NCI-H524 treated with DMSO at 0.1 percent for 48 hours (cell line): ENCODE measurements around the gene ARHGAP42.
"Not testable (repeated sequence)": the region's sequence is repeated elsewhere in the genome, so short reads cannot be mapped to it uniquely, and the experiment has no call there.

Experiments
- DNase-seq: peaks from one replicate; lab custom pipeline; 2025; lab: John Stamatoyannopoulos, UW

ARHGAP42 gene

GRCh38 chr11:100872951-100873740 is 186.1 kb downstream of the ARHGAP42 start:
- DNase-seq: no peak

GRCh38 chr11:100874203-100874602 is 187.1 kb downstream of the ARHGAP42 start:
- DNase-seq: no peak

GRCh38 chr11:100875521-100875869 is 188.4 kb downstream of the ARHGAP42 start:
- DNase-seq: no peak

GRCh38 chr11:100876815-100877520 is 189.9 kb downstream of the ARHGAP42 start:
- DNase-seq: no peak

GRCh38 chr11:100878474-100878873 is 191.4 kb downstream of the ARHGAP42 start:
- DNase-seq: no peak

GRCh38 chr11:100882957-100883356 is 195.9 kb downstream of the ARHGAP42 start:
- DNase-seq: no peak

- no peak for DNase-seq
Measured at GRCh38 chr11:100883830-100884229, 196.7 kb downstream of the ARHGAP42 start.

GRCh38 chr11:100887659-100888058 is 200.6 kb downstream of the ARHGAP42 start:
- DNase-seq: no peak

- no peak for DNase-seq
Measured at GRCh38 chr11:100888836-100889235, 201.7 kb downstream of the ARHGAP42 start.

- no peak for DNase-seq
Measured at GRCh38 chr11:100889758-100890157, 202.7 kb downstream of the ARHGAP42 start.

- DNase-seq: no peak
Measured at GRCh38 chr11:100890789-100891188, 203.7 kb downstream of the ARHGAP42 start.

GRCh38 chr11:100892886-100893285 is 205.8 kb downstream of the ARHGAP42 start:
- no peak for DNase-seq

GRCh38 chr11:100895449-100895848 is 208.4 kb downstream of the ARHGAP42 start:
- DNase-seq: no peak

- DNase-seq: not testable (repeated sequence)
Measured at GRCh38 chr11:100895976-100896375, 208.9 kb downstream of the ARHGAP42 start.

GRCh38 chr11:100901471-100901870 is 214.4 kb downstream of the ARHGAP42 start:
- DNase-seq: not testable (repeated sequence)

GRCh38 chr11:100902454-100903141 is 215.5 kb downstream of the ARHGAP42 start:
- DNase-seq: no peak

- no peak for DNase-seq
Measured at GRCh38 chr11:100903284-100903683, 216.2 kb downstream of the ARHGAP42 start.

GRCh38 chr11:100905684-100906083 is 218.6 kb downstream of the ARHGAP42 start:
- DNase-seq: no peak

GRCh38 chr11:100908746-100909145 is 221.7 kb downstream of the ARHGAP42 start:
- no peak for DNase-seq

- no peak for DNase-seq
Measured at GRCh38 chr11:100910808-100911207, 223.7 kb downstream of the ARHGAP42 start.

- no peak for DNase-seq
Measured at GRCh38 chr11:100914415-100915110, 227.5 kb downstream of the ARHGAP42 start.
